GM23338 (cell line): ENCODE data around the gene EEF2K. TPM values are rescaled to one million over a fixed set of nuclear protein-coding genes. Genes with fewer than 3 reads are reported as not detected.

Experiments
- ATAC-seq: fragments of 200-7000 bp; cut with Tn5 transposase; 3 replicates; pipeline ENCODE4 v1.9.1; 2020
- DNase-seq: peaks from one replicate; pipeline ENCODE4 v3.0.0-alpha.2; 2015; ENCODE audit warnings: low spot score
- H2AFZ ChIP-seq: fragments of 200-600 bp; sonication (generic); 2 replicates; pipeline ENCODE4 v1.8.0; 2016; ENCODE audit warnings: antibody characterized with exemption, mild to moderate bottlenecking, moderate library complexity
- H3F3A ChIP-seq: fragments of 200-600 bp; sonication (generic); replicated peaks from 2 replicates; pipeline ENCODE4 v1.8.0; 2017; ENCODE audit warnings: antibody characterized with exemption, mixed run types, low read depth
- H3K27ac ChIP-seq: fragments of 200-600 bp; sonication (generic); 2 replicates; pipeline ENCODE4 v1.6.1; 2016; ENCODE audit warnings: low read depth
- H3K27me3 ChIP-seq: fragments of 200-600 bp; sonication (generic); 2 replicates; pipeline ENCODE4 v1.8.0; 2016; ENCODE audit warnings: mild to moderate bottlenecking, mixed run types, moderate library complexity; ENCODE audit not compliant: insufficient read depth
- H3K36me3 ChIP-seq: fragments of 200-600 bp; sonication (generic); 2 replicates; pipeline ENCODE4 v1.8.0; 2016; ENCODE audit warnings: mild to moderate bottlenecking; ENCODE audit not compliant: insufficient read depth
- H3K4me1 ChIP-seq: fragments of 200-600 bp; sonication (generic); 2 replicates; pipeline ENCODE4 v1.8.0; 2016; ENCODE audit warnings: mild to moderate bottlenecking, moderate library complexity; ENCODE audit not compliant: insufficient read depth
- H3K4me2 ChIP-seq: fragments of 200-600 bp; sonication (generic); 2 replicates; pipeline ENCODE4 v1.7.1; 2017; ENCODE audit warnings: mixed run types
- H3K4me3 ChIP-seq: fragments of 200-600 bp; sonication (generic); 2 replicates; pipeline ENCODE4 v1.6.1; 2016; ENCODE audit warnings: mixed run types
- H3K79me2 ChIP-seq: fragments of 200-600 bp; sonication (generic); replicated peaks from 2 replicates; pipeline ENCODE4 v1.8.0; 2017; ENCODE audit warnings: mild to moderate bottlenecking; ENCODE audit not compliant: insufficient read depth
- H3K9me2 ChIP-seq: fragments of 200-600 bp; sonication (generic); 2 replicates; pipeline ENCODE4 v1.8.0; 2017; ENCODE audit not compliant: insufficient read depth
- H4K20me1 ChIP-seq: fragments of 200-600 bp; sonication (generic); replicated peaks from 2 replicates; pipeline ENCODE4 v1.8.0; 2017; ENCODE audit warnings: mild to moderate bottlenecking; ENCODE audit not compliant: insufficient read depth
- H3K27ac Mint-ChIP-seq: 2 replicates; pipeline ENCODE4 v1.8.0; 2020; ENCODE audit warnings: inconsistent platforms, mild to moderate bottlenecking, moderate library complexity, mixed read lengths
- H3K27me3 Mint-ChIP-seq: 3 replicates; pipeline ENCODE4 v1.8.0; 2022; ENCODE audit warnings: low read depth, mild to moderate bottlenecking, moderate library complexity, mixed read lengths, inconsistent platforms; ENCODE audit not compliant: insufficient read depth, poor library complexity
- H3K36me3 Mint-ChIP-seq: 3 replicates; pipeline ENCODE4 v1.8.0; 2021; ENCODE audit warnings: low read depth, mild to moderate bottlenecking, inconsistent platforms, moderate library complexity, mixed read lengths
- H3K4me1 Mint-ChIP-seq: 3 replicates; pipeline ENCODE4 v1.8.0; 2020; ENCODE audit warnings: mild to moderate bottlenecking, inconsistent platforms, mixed read lengths
- H3K4me3 Mint-ChIP-seq: 3 replicates; pipeline ENCODE4 v1.8.0; 2021; ENCODE audit warnings: moderate library complexity, mild to moderate bottlenecking, inconsistent platforms, mixed read lengths
- H3K9me3 Mint-ChIP-seq: 3 replicates; pipeline ENCODE4 v1.8.0; 2020; ENCODE audit warnings: moderate library complexity, mild to moderate bottlenecking, inconsistent platforms, mixed read lengths
- CREB1 ChIP-seq: fragments of 250-450 bp; sonication (Bioruptor Pico); IDR thresholded peaks from 2 replicates; pipeline ENCODE4 v1.5.0; 2020; ENCODE audit warnings: low read depth, mild to moderate bottlenecking, moderate library complexity
- CTCF ChIP-seq, 2 experiments: fragments of 200-600 bp in 1 of 2; sonication (generic) in 1 of 2; conservative IDR thresholded peaks; 2 replicates each; pipeline versions ENCODE4 v1.5.1 to v1.6.1; 2016 to 2017; ENCODE audit warnings: antibody characterized with exemption in 2 of 2, low read depth in 2 of 2, mild to moderate bottlenecking in 2 of 2, moderate library complexity in 1 of 2
- ETS1 ChIP-seq: IDR thresholded peaks from 2 replicates; pipeline ENCODE4 v1.6.1; 2016; ENCODE audit warnings: antibody characterized with exemption
- EZH2 ChIP-seq: fragments of 200-600 bp; sonication (generic); IDR thresholded peaks from one replicate; pipeline ENCODE4 v1.8.0; 2017; ENCODE audit warnings: antibody characterized with exemption, mild to moderate bottlenecking, low read depth; ENCODE audit not compliant: unreplicated experiment
- EZH2phosphoT487 ChIP-seq: fragments of 200-600 bp; sonication (generic); IDR thresholded peaks from one replicate; pipeline ENCODE4 v1.8.1; 2018; ENCODE audit warnings: antibody characterized with exemption; ENCODE audit not compliant: unreplicated experiment
- JUNB ChIP-seq: IDR thresholded peaks from one replicate; pipeline ENCODE4 v1.6.1; 2016; ENCODE audit warnings: antibody characterized with exemption; ENCODE audit not compliant: unreplicated experiment
- NANOG ChIP-seq: IDR thresholded peaks from 2 replicates; pipeline ENCODE4 v1.6.1; 2016; ENCODE audit warnings: antibody characterized with exemption, borderline replicate concordance
- POLR2AphosphoS5 ChIP-seq: IDR thresholded peaks from 2 replicates; pipeline ENCODE4 v1.6.1; 2016; ENCODE audit warnings: antibody characterized with exemption, low read depth
- REST ChIP-seq: IDR thresholded peaks from one replicate; pipeline ENCODE4 v1.6.1; 2018; ENCODE audit warnings: antibody characterized with exemption; ENCODE audit not compliant: unreplicated experiment
- STAT1 ChIP-seq: IDR thresholded peaks from one replicate; pipeline ENCODE4 v1.6.1; 2016; ENCODE audit warnings: antibody characterized with exemption; ENCODE audit not compliant: unreplicated experiment
- ZNF114 ChIP-seq: fragments of 250-450 bp; sonication (Bioruptor Pico); IDR thresholded peaks from 2 replicates; pipeline ENCODE4 v1.5.0; 2020; ENCODE audit warnings: mild to moderate bottlenecking, moderate library complexity
- ZNF331 ChIP-seq: fragments of 250-450 bp; sonication (Bioruptor Pico); IDR thresholded peaks from 2 replicates; pipeline ENCODE4 v1.5.0; 2020; ENCODE audit warnings: low read depth, mild to moderate bottlenecking, moderate library complexity
- ZNF462 ChIP-seq: fragments of 250-450 bp; sonication (Bioruptor Pico); IDR thresholded peaks from 2 replicates; pipeline ENCODE4 v1.5.0; 2020; ENCODE audit warnings: mild to moderate bottlenecking, moderate library complexity
- polyA plus RNA-seq: library from polyadenylated mRNA; unstranded; fragments of >200 nt; fragmentation: Nextera tagmentation; extraction: Ambion mirVana; gene quantifications from 2 replicates; pipeline ENCODE4 v1.2.1, GENCODE V29; 2016
- total RNA-seq: library from RNA; depleted of rRNA; stranded (reverse); fragments of >200 nt; shearing (Covaris generic); gene quantifications from 2 replicates; pipeline ENCODE4 v1.2.3, GENCODE V29; 2014

The EEF2K gene
- total and polyA plus RNA-seq, 2 experiments from 2014 or later, result 5.4 to 23.9 TPM

GRCh38 chr16:22330326-22330725 lies 124.2 kb downstream of the EEF2K start:
- Mint-ChIP-seq H3K4me3 (no peak overlapping the region), H3K27me3 (peaks cover 4% of the 10 kb centered on the region), H3K36me3 (peaks cover 77% of the 10 kb centered on the region), H3K9me3 (peaks cover 4% of the 10 kb centered on the region; the same call in 2 of the 3 replicates), H3K27ac (no peak overlapping the region), H3K4me1 (no peaks in the 10 kb centered on the region)
- ATAC-seq (no peak), DNase-seq (no peak)
- Histone ChIP-seq H3K4me1 (no peaks in the 10 kb centered on the region), H3K27me3 (no peaks in the 10 kb centered on the region), H4K20me1 (peaks cover 18% of the 10 kb centered on the region), H2AFZ (no peak overlapping the region), H3K27ac (peak overlapping the region; percentile 45; the same call in 1 of the 2 replicates), H3K4me3 (no peak overlapping the region), H3K36me3 (peaks cover 69% of the 10 kb centered on the region), H3K4me2 (no peak overlapping the region), H3K9me2 (no peaks in the 10 kb centered on the region), H3F3A (peaks cover 17% of the 10 kb centered on the region), H3K79me2 (0 out of 2 replicates have a peak, but pooled peaks cover 5% of the 10 kb centered on the region)
- TF ChIP-seq JUNB (no peak), REST (no peak), EZH2 (no peak), POLR2AphosphoS5 (no peak), STAT1 (no peak), ZNF114 (CRISPR knock-in tag) (no peak), ZNF331 (no peak), CTCF (conservative IDR thresholded peaks at IDR 0.05; ENCODE audit: low read depth in 2 of 2) (no peak), EZH2phosphoT487 (no peak), NANOG (no peak), ETS1 (no peak), ZNF462 (CRISPR knock-in tag) (no peak), CREB1 (CRISPR knock-in tag) (no peak)
